GM23248 (cell line): Measurements from ENCODE around the gene KLRK1.

Experiments
- EZH2 ChIP-seq: fragments of 200-600 bp; sonication (generic); IDR thresholded peaks from 2 replicates; pipeline ENCODE4 v1.6.1; 2018; ENCODE audit warnings: antibody characterized with exemption, mild to moderate bottlenecking; ENCODE audit not compliant: insufficient read depth, poor library complexity, severe bottlenecking
- EZH2phosphoT487 ChIP-seq: fragments of 200-600 bp; sonication (generic); IDR thresholded peaks from 2 replicates; pipeline ENCODE4 v1.6.1; 2018; ENCODE audit warnings: antibody characterized with exemption, moderate library complexity, mild to moderate bottlenecking, low read depth; ENCODE audit not compliant: insufficient read depth

DNA sequence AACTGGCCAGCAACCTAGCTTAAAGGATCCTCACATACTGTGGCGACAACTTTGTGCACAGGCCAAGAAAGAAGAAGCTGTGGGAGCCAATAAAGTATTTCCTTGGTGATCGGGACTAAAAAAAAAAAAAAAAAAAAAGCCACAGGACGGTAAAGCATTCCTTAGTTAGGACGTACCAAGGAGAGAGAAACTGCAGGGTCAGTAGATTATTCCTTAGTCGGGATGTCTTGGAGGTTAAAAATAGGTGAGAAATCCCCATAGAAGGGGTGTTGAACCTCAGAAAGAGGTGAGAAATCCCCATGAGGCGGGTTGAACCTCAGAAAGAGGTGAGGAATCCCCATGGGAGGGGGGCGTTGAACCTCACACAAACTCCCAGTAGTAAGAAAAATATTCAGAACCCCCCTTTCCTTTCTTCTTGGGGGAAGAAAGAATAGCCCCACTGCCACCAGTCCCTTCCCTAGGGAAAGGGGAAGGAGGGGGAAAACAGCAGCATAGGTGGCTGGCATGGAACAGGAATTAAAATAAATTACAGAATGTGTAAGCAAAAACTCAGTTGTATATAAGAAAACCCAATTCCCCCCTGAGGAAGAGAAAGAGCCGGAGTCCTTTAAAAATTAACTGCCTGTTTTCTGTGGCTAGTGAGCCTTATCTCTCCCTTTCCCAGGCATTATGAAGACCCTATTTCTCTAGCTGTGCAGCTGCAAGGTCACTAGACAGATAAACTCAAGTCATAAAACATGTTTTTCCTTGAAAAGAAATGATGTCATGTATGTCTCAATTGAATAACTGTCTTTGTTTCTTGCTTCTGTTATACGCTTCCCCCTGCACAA is 26.8 kb downstream of the KLRK1 start:
- TF ChIP-seq EZH2 (no peak), EZH2phosphoT487 (no peak)
